Fibroblast of pulmonary artery (primary cell): Measurements from ENCODE around the gene SNTA1.
A peak's percentile ranks its signal among the peaks of the same experiment; 100 is the strongest.

Source experiments
- DNase-seq: peaks from one replicate; pipeline ENCODE4 v3.0.0-alpha.2; 2010; ENCODE audit warnings: low read depth
- H3K4me3 ChIP-seq: replicated peaks from 2 replicates; pipeline ENCODE4 v1.5.1; 2011; ENCODE audit warnings: low read depth, mild to moderate bottlenecking, control low read depth, low read length, moderate library complexity
- CTCF ChIP-seq: IDR thresholded peaks from 2 replicates; pipeline ENCODE4 v1.5.1; 2011; ENCODE audit warnings: mild to moderate bottlenecking, control low read depth, low read length, inconsistent platforms; ENCODE audit errors: missing control alignments

The SNTA1 gene

GRCh38 chr20:33419140-33419974, 24.2 kb downstream of the SNTA1 start:
- DNase-seq, result peak; percentile 74
- no peak for TF ChIP-seq CTCF
- H3K4me3 ChIP-seq, result no peak overlapping the region

GRCh38 chr20:33418033-33418432, 25.5 kb downstream of the SNTA1 start:
- H3K4me3 ChIP-seq, result no peak overlapping the region
- no peak for DNase-seq
- TF ChIP-seq CTCF, result no peak

GRCh38 chr20:33415948-33416347, 27.6 kb downstream of the SNTA1 start:
- peak; percentile 51 for TF ChIP-seq CTCF
- DNase-seq, result peak; percentile 54
- H3K4me3 ChIP-seq, result no peak overlapping the region

GRCh38 chr20:33412484-33412838, 31.1 kb downstream of the SNTA1 start:
- DNase-seq, result no peak
- TF ChIP-seq CTCF, result no peak

GRCh38 chr20:33411711-33412483, 31.7 kb downstream of the SNTA1 start:
- no peak overlapping the region for H3K4me3 ChIP-seq
- TF ChIP-seq CTCF, result no peak
- no peak for DNase-seq

More at GRCh38 chr20:33412484-33412838, 31.1 kb downstream of the SNTA1 start:
- H3K4me3 ChIP-seq, result no peak overlapping the region

- H3K4me3 ChIP-seq, result no peak overlapping the region
- DNase-seq, result no peak
- TF ChIP-seq CTCF, result no peak
Measured at GRCh38 chr20:33411242-33411641, 32.3 kb downstream of the SNTA1 start.
